ENCODE measurements around the gene NEFH.

DNA sequence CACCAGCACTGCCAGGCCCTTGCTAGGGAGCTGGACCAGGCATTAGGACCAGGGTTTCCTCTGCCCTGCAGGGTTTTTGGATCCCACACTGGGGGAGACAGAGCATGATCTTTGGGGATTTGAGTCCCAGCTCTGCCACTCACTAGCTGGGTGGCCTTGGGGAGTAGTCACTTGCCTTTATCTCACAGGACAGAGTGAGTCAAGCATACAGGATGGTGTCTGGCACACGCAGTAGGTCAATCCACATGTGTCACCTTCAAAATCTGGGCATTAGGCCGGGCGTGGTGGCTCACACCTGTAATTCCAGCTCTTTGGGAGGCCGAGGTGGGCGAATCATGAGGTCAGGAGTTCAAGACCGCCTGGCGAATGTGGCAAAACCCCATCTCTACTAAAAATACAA, 2.7 kb downstream of the NEFH start:
- TF ChIP-seq CTCF (IDR thresholded peaks at IDR 0.05) (no peak), POLR2A (IDR thresholded peaks at IDR 0.05) (no peak)
